ENCODE data around the gene SPATA24.
A peak's percentile ranks its signal among the peaks of the same experiment; 100 is the strongest.

DNA sequence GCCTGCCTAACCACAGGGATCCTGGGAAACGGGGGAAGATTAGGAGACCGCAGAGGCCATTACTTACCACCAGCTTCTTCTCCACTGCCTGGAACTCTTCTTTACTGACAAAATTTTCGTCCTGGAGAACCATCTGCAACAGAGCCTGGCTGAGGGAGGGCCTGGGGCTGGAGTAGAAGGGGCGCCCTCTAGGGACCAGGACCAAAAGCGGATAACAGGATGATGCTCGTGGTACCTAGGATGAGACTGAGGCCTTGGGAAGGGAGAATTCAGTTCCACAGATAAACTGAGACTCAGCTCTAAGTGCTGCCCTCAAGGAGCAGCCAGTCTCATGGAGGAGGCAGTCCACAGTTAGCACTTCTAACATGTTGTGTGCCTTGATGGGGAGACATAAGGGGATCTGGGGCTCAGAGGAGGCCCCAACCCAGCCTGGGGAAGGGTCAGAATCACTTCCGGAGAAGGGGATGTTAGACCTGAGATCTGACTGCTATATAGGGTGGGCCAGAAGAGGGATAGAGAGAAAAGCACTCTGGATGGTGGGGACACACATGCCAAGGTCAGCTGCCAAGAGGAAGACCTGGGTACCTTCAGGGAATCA lies 1.2 kb downstream of the SPATA24 start:
- TF ChIP-seq, protein P1, sequence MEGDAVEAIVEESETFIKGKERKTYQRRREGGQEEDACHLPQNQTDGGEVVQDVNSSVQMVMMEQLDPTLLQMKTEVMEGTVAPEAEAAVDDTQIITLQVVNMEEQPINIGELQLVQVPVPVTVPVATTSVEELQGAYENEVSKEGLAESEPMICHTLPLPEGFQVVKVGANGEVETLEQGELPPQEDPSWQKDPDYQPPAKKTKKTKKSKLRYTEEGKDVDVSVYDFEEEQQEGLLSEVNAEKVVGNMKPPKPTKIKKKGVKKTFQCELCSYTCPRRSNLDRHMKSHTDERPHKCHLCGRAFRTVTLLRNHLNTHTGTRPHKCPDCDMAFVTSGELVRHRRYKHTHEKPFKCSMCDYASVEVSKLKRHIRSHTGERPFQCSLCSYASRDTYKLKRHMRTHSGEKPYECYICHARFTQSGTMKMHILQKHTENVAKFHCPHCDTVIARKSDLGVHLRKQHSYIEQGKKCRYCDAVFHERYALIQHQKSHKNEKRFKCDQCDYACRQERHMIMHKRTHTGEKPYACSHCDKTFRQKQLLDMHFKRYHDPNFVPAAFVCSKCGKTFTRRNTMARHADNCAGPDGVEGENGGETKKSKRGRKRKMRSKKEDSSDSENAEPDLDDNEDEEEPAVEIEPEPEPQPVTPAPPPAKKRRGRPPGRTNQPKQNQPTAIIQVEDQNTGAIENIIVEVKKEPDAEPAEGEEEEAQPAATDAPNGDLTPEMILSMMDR (IDR thresholded peaks at IDR 0.05; ENCODE audit: low read depth, low read length, missing input control) = peak; percentile 34
- TF ChIP-seq GABPA (IDR thresholded peaks at IDR 0.05 in 1 of 2, conservative IDR thresholded peaks at IDR 0.05 in 1 of 2) (no peak), RAD21 (IDR thresholded peaks at IDR 0.05) (peak; percentile 52 to 69)
